HG03432 (cell line): ENCODE results near the gene AFG1L.

Source experiments
- ATAC-seq: cut with Tn5 transposase; IDR thresholded peaks from one replicate; pipeline ENCODE4 v1.9.1; 2021; ENCODE audit warnings: mild to moderate bottlenecking, moderate library complexity; ENCODE audit not compliant: unreplicated experiment

Gene AFG1L

DNA sequence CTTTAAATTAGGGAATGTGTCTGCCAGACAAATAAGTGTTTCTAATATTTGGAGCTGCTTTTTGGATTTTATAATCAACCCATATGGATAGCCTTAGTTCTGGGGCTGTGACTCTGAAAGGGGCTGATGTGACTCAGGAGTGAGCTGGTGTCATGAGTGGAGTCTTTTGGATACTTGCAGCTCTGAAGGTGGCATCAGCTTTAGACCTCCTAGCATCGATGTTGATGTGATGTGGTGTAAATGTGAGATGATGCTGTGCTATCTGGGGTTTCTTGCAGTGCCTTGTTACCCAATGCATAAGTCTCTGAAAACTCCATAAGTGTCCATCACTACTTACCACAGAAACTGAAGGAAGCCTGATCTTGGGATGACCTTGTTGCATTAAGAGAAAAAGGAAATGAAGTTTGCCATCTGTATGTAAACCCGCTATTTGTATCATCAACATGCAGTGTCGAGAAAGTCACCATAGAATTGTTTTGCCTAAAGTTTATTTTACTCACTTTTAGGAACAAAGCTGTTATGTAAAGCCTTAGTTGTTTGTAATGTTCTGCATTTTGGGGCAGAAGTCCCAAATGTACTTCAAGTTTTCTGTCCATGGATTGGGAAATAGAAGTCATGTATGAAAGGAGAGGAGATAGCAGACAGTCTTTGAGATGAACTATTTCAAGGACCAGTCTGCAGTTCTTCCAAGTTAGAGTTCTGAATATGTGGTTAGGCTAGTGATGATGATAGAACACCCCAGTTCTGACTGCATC lies 273.9 kb downstream of the AFG1L start:
- ATAC-seq, result no peak

- no peak for ATAC-seq
Observed at GRCh38 chr6:108570517-108570916, 275.7 kb downstream of the AFG1L start.

- no peak for ATAC-seq
Observed at GRCh38 chr6:108574457-108575141, 279.7 kb downstream of the AFG1L start.
